Measurements from ENCODE around the gene PDE4D. TPM values are rescaled to one million over a fixed set of nuclear protein-coding genes. Genes with fewer than 3 reads are reported as not detected.

PDE4D gene
- total RNA-seq, 1 experiment from 2014 or later: 3.3 TPM

GRCh38 chr5:59193616-59194319 lies 699.8 kb downstream of the PDE4D start:
- TF ChIP-seq FOXJ3 (CRISPR knock-in tag; IDR thresholded peaks at IDR 0.05; ENCODE audit: borderline replicate concordance) (no peak), ZMAT4 (CRISPR knock-in tag; IDR thresholded peaks at IDR 0.05) (no peak), ELF4 (CRISPR knock-in tag; IDR thresholded peaks at IDR 0.05; ENCODE audit: low read depth) (no peak)
- ATAC-seq (no peak), DNase-seq (ENCODE audit: low spot score) (no peak)
- no peak overlapping the region for H3K27ac Mint-ChIP-seq
- ChIA-PET POLR2A (no interaction called here), CTCF (no interaction called here)
- peaks cover 5% of the 10 kb centered on the region for H3K4me1 Mint-ChIP-seq
- H3K36me3 Mint-ChIP-seq: peaks cover 2% of the 10 kb centered on the region
- H3K4me3 Mint-ChIP-seq: no peak overlapping the region
- peaks cover 11% of the 10 kb centered on the region for H3K9me3 Mint-ChIP-seq
- H3K27me3 Mint-ChIP-seq (ENCODE audit: low read depth): no peaks in the 10 kb centered on the region

GRCh38 chr5:59190746-59191145 lies 702.8 kb downstream of the PDE4D start:
- CTCF ChIA-PET: interaction anchor here (1.0 kb wide), 1 partner anchor 17 kb away, joined by 3 read pairs; no protein-coding TSS in a partner anchor
- H3K9me3 Mint-ChIP-seq: peaks cover 11% of the 10 kb centered on the region
- H3K4me3 Mint-ChIP-seq: no peak overlapping the region
- no peaks in the 10 kb centered on the region for H3K27me3 Mint-ChIP-seq (ENCODE audit: low read depth)
- TF ChIP-seq TEAD4 (CRISPR knock-in tag; IDR thresholded peaks at IDR 0.05) (no peak), GRHL2 (CRISPR knock-in tag; IDR thresholded peaks at IDR 0.05; ENCODE audit: insufficient replicate concordance, severe bottlenecking) (no peak), CTCF (IDR thresholded peaks at IDR 0.05) (no peak), SOX15 (CRISPR knock-in tag; IDR thresholded peaks at IDR 0.05) (no peak), GTF2I (CRISPR knock-in tag; conservative IDR thresholded peaks at IDR 0.05) (no peak), NFE2L1 (CRISPR knock-in tag; IDR thresholded peaks at IDR 0.05) (no peak), ZNF396 (CRISPR knock-in tag; IDR thresholded peaks at IDR 0.05; ENCODE audit: borderline replicate concordance) (no peak), ZNF121 (CRISPR knock-in tag; IDR thresholded peaks at IDR 0.05) (no peak), MAX (CRISPR knock-in tag; IDR thresholded peaks at IDR 0.05) (no peak), RELA (CRISPR knock-in tag; IDR thresholded peaks at IDR 0.05; ENCODE audit: borderline replicate concordance) (no peak), SMAD3 (CRISPR knock-in tag; IDR thresholded peaks at IDR 0.05; ENCODE audit: borderline replicate concordance) (no peak), EMX1 (CRISPR knock-in tag; IDR thresholded peaks at IDR 0.05) (no peak), ZNF138 (CRISPR knock-in tag; conservative IDR thresholded peaks at IDR 0.05) (no peak), ZNF425 (CRISPR knock-in tag; conservative IDR thresholded peaks at IDR 0.05) (no peak), ZNF671 (CRISPR knock-in tag; IDR thresholded peaks at IDR 0.05) (no peak), USF1 (CRISPR knock-in tag; IDR thresholded peaks at IDR 0.05) (no peak), IRF2 (CRISPR knock-in tag; IDR thresholded peaks at IDR 0.05; ENCODE audit: borderline replicate concordance, low read depth) (no peak)
- peaks cover 16% of the 10 kb centered on the region for H3K4me1 Mint-ChIP-seq
- H3K36me3 Mint-ChIP-seq: peaks cover 2% of the 10 kb centered on the region
- no peak for ATAC-seq
- DNase-seq (ENCODE audit: low spot score): no peak
- H3K27ac Mint-ChIP-seq: no peak overlapping the region
- POLR2A ChIA-PET: no interaction called here
